ENCODE results near the gene NUDT22. TPM values are rescaled to one million over a fixed set of nuclear protein-coding genes. Genes with fewer than 3 reads are reported as not detected.

Gene NUDT22
- total RNA-seq, 1 experiment from 2014 or later: 61.8 TPM

- peak; percentile 60 for DNase-seq (ENCODE audit: low read depth)
Measured at GRCh38 chr11:64226507-64227051, 505 bp downstream of the NUDT22 start.

GRCh38 chr11:64227405-64227956 lies 1.4 kb downstream of the NUDT22 start:
- DNase-seq (ENCODE audit: low read depth): no peak

- DNase-seq (ENCODE audit: low read depth): no peak
Measured at GRCh38 chr11:64229090-64229743, 3.1 kb downstream of the NUDT22 start.

- DNase-seq (ENCODE audit: low read depth): no peak
Measured at GRCh38 chr11:64229744-64230170, 3.7 kb downstream of the NUDT22 start.

- peak; percentile 90 for DNase-seq (ENCODE audit: low read depth)
Measured at GRCh38 chr11:64230171-64230984, 4.3 kb downstream of the NUDT22 start, which contains the start of gene DNAJC4. DNAJC4 (plus strand) TSS chr11:64230548; CDS start chr11:64230855, 307 bp downstream.

- DNase-seq (ENCODE audit: low read depth): no peak
Measured at GRCh38 chr11:64230985-64231365, 4.9 kb downstream of the NUDT22 start.

GRCh38 chr11:64231546-64231945 lies 5.5 kb downstream of the NUDT22 start:
- no peak for DNase-seq (ENCODE audit: low read depth)

- DNase-seq (ENCODE audit: low read depth): no peak
Measured at GRCh38 chr11:64232182-64232966, 6.3 kb downstream of the NUDT22 start.

- no peak for DNase-seq (ENCODE audit: low read depth)
Measured at GRCh38 chr11:64232967-64233315, 6.9 kb downstream of the NUDT22 start.

- no peak for DNase-seq (ENCODE audit: low read depth)
Measured at GRCh38 chr11:64233913-64234586, 8.0 kb downstream of the NUDT22 start, which contains the start of gene VEGFB. VEGFB (plus strand) TSS chr11:64234584; CDS start chr11:64234834, 250 bp downstream.

GRCh38 chr11:64234647-64235379 lies 8.7 kb downstream of the NUDT22 start:
- DNase-seq (ENCODE audit: low read depth): no peak

GRCh38 chr11:64235437-64236161 lies 9.5 kb downstream of the NUDT22 start:
- no peak for DNase-seq (ENCODE audit: low read depth)

- no peak for DNase-seq (ENCODE audit: low read depth)
Measured at GRCh38 chr11:64237484-64237951, 11.4 kb downstream of the NUDT22 start.

- no peak for DNase-seq (ENCODE audit: low read depth)
Measured at GRCh38 chr11:64238076-64238475, 12.0 kb downstream of the NUDT22 start.

GRCh38 chr11:64238999-64239398 lies 12.9 kb downstream of the NUDT22 start:
- DNase-seq (ENCODE audit: low read depth): no peak

- DNase-seq (ENCODE audit: low read depth): no peak
Measured at GRCh38 chr11:64239662-64240434, 13.8 kb downstream of the NUDT22 start.

- peak; percentile 95 for DNase-seq (ENCODE audit: low read depth)
Measured at GRCh38 chr11:64240435-64241240, 14.6 kb downstream of the NUDT22 start, which contains the start of gene FKBP2. FKBP2 (plus strand) TSS chr11:64241095; CDS start chr11:64242388, 1,293 bp downstream.

- DNase-seq (ENCODE audit: low read depth): no peak
Measured at GRCh38 chr11:64241241-64241490, 15.1 kb downstream of the NUDT22 start.

All from HT1080 (cell line).